Cardiac muscle cell (in vitro differentiated cells and primary cell): ENCODE results near the gene ZNF70. TPM values are rescaled to one million over a fixed set of nuclear protein-coding genes. Genes with fewer than 3 reads are reported as not detected.

Source experiments
- DNase-seq, 2 donors: peaks; one replicate each; pipeline versions ENCODE4 v3.0.0 to v3.0.0-alpha.2; 2010 to 2017; ENCODE audit warnings: low read depth in 1 of 2, low spot score in 1 of 2
- H3K27ac ChIP-seq: fragments of 200-600 bp; sonication (generic); 2 replicates; pipeline ENCODE4 v1.5.1; 2016
- H3K27me3 ChIP-seq: fragments of 200-600 bp; sonication (generic); 2 replicates; pipeline ENCODE4 v1.6.0; 2016; ENCODE audit warnings: control low read depth
- H3K36me3 ChIP-seq: fragments of 200-600 bp; sonication (generic); 2 replicates; pipeline ENCODE4 v1.5.1; 2016; ENCODE audit warnings: control low read depth
- H3K4me1 ChIP-seq: fragments of 200-600 bp; sonication (generic); 2 replicates; pipeline ENCODE4 v1.8.1; 2017; ENCODE audit warnings: low read depth, mild to moderate bottlenecking, mixed run types
- H3K4me3 ChIP-seq: fragments of 200-600 bp; sonication (generic); 2 replicates; pipeline ENCODE4 v1.5.1; 2016; ENCODE audit warnings: mild to moderate bottlenecking
- H3K9me3 ChIP-seq: fragments of 200-600 bp; sonication (generic); 2 replicates; pipeline ENCODE4 v1.5.1; 2017; ENCODE audit warnings: low read depth, mild to moderate bottlenecking, control low read depth
- CTCF ChIP-seq: IDR thresholded peaks from 2 replicates; pipeline ENCODE4 v1.5.1; 2012; ENCODE audit warnings: low read depth, mild to moderate bottlenecking, low read length
- polyA plus RNA-seq: library from polyadenylated mRNA; unstranded; fragments of >200 nt; fragmentation: Nextera tagmentation; extraction: Ambion mirVana; gene quantifications from 2 replicates; pipeline ENCODE4 v1.2.1, GENCODE V29; 2016
- total RNA-seq: library from RNA; depleted of rRNA; stranded (reverse); fragments of >200 nt; gene quantifications from 2 replicates; pipeline ENCODE4 v1.2.3, GENCODE V29; 2016

ZNF70 gene
- total and polyA plus RNA-seq, 2 experiments from 2014 or later = 2.3 to 8.4 TPM

DNA sequence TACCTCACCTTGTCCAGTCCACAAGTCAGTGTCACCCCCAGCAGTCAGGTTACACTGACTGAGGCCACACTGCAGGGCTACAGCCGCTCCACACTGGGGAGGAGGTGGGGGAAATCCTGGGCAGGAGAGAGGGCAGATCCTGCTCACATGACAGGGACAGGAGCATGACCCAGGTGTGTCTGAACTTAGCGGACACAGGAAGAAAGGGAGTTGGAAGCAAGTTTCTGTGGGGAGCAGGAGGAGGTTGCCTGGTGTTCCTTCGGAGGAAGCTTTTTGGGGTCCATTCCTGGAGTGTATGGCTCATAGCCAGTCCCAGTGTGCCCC lies 27.6 kb upstream of the ZNF70 start:
- H3K4me3 ChIP-seq = no peak overlapping the region
- H3K27ac ChIP-seq = no peak overlapping the region
- no peaks in the 10 kb centered on the region for H3K27me3 ChIP-seq
- TF ChIP-seq CTCF = no peak
- H3K9me3 ChIP-seq = no peaks in the 10 kb centered on the region
- H3K4me1 ChIP-seq = peaks cover 2% of the 10 kb centered on the region
- DNase-seq = no peak
- H3K36me3 ChIP-seq = no peaks in the 10 kb centered on the region

DNA sequence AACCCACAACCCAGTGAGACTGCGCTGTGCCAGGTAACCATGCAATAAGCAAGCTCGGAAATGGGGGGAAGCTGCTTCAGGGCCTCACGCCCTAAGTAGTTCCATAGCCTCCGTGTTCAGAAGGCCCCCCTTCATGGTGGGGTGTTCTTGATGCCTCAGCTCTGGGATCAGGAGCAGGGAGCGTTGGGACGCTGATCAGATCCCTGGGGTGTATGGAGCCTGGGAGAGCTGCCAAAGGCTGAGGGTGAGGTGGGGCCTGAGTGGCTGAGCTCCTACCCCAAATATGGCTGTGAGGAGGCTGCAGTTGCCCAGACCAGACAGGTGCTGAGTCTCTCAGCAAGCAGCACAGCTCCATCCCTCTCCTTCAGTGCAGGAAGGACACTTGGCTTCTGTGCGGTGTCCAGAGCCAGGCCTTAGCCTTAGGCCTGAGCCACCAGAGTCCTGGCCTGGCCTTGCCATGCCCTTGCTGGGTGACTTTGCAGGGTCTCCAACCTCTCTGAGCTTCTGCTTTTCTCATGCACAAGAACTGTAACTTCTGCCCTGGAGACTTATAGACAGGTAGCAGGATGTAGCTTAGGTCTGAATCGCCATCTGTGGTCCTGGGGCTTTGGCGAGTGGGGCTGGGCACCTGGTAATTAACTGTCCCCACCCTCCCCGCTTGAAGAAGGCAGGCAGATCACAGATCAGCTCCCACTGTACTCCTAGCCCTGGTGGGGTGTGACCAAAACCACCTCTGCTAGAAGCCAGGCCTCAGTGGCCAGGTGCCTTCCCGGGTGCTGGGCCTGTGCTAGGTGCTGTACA lies 27.1 kb upstream of the ZNF70 start:
- Histone ChIP-seq H3K4me3 (no peak overlapping the region), H3K36me3 (no peaks in the 10 kb centered on the region), H3K27me3 (no peaks in the 10 kb centered on the region), H3K9me3 (no peaks in the 10 kb centered on the region), H3K4me1 (peaks cover 8% of the 10 kb centered on the region), H3K27ac (no peak overlapping the region)
- TF ChIP-seq CTCF = no peak
- DNase-seq = no peak

GRCh38 chr22:23775779-23776375 lies 25.0 kb upstream of the ZNF70 start:
- Histone ChIP-seq H3K27me3 (no peaks in the 10 kb centered on the region), H3K4me1 (peaks cover 11% of the 10 kb centered on the region), H3K27ac (no peak overlapping the region), H3K4me3 (no peak overlapping the region), H3K9me3 (no peaks in the 10 kb centered on the region), H3K36me3 (no peaks in the 10 kb centered on the region)
- DNase-seq = no peak
- no peak for TF ChIP-seq CTCF

DNA sequence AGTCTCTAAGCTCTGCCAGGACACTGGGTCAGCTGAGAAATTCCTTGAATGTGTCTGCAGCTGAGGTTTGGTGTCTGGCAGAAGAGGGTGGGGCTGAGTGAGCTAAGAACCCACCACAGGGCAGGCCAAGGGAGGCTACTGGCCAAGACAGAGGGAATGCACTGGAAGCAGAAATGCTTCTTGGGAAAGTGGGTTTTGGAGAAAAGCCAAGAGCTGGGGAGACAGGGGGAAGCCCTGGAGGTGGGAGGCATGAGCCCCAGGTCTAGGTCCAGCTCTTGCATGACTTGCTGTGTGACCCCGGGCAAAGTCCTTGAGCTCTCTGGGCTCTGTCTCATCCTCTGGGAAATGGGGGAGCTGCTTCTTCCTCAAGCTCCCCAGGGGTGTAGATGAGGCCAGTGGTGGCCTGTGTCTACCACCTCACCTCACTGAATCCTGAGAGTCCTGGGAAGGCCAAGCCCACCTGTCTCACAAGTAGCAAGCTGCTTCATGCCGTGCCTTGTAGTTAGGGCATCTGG lies 24.1 kb upstream of the ZNF70 start:
- Histone ChIP-seq H3K4me3 (no peak overlapping the region), H3K4me1 (peaks cover 11% of the 10 kb centered on the region), H3K36me3 (no peaks in the 10 kb centered on the region), H3K9me3 (no peaks in the 10 kb centered on the region), H3K27ac (no peak overlapping the region), H3K27me3 (no peaks in the 10 kb centered on the region)
- no peak for TF ChIP-seq CTCF
- peak in 1 of 2 donors; percentile 75 for DNase-seq

GRCh38 chr22:23774114-23774921 lies 23.4 kb upstream of the ZNF70 start:
- H3K9me3 ChIP-seq = no peaks in the 10 kb centered on the region
- no peak for TF ChIP-seq CTCF
- no peaks in the 10 kb centered on the region for H3K36me3 ChIP-seq
- H3K4me1 ChIP-seq = peaks cover 11% of the 10 kb centered on the region
- no peak overlapping the region for H3K4me3 ChIP-seq
- no peaks in the 10 kb centered on the region for H3K27me3 ChIP-seq
- no peak overlapping the region for H3K27ac ChIP-seq
- no peak for DNase-seq
